Neural cell (in vitro differentiated cells): ENCODE measurements around the gene EPHB4. TPM values are rescaled to one million over a fixed set of nuclear protein-coding genes. Genes with fewer than 3 reads are reported as not detected.

Experiments
- H2AFZ ChIP-seq: fragments of 200-600, 300-800 bp; sonication (generic), shearing (Covaris generic); 2 replicates; pipeline ENCODE4 v1.6.0; 2014; ENCODE audit warnings: low read depth, mild to moderate bottlenecking, antibody characterized with exemption, low read length, moderate library complexity
- H3F3A ChIP-seq: fragments of 200-600 bp; shearing (Covaris generic); 2 replicates; pipeline ENCODE4 v1.6.1; 2016; ENCODE audit warnings: mild to moderate bottlenecking, moderate library complexity, mixed read lengths, antibody characterized with exemption, low read length; ENCODE audit not compliant: insufficient read depth, poor library complexity, severe bottlenecking
- H3K27ac ChIP-seq: fragments of 200-600, 300-800 bp; sonication (generic), shearing (Covaris generic); 2 replicates; pipeline ENCODE4 v1.5.1; 2014; ENCODE audit warnings: mild to moderate bottlenecking, low read length, moderate library complexity
- H3K27me3 ChIP-seq: fragments of 300-800, 200-600 bp; sonication (generic), shearing (Covaris generic); 2 replicates; pipeline ENCODE4 v1.6.0; 2014; ENCODE audit warnings: mild to moderate bottlenecking, low read depth, low read length, moderate library complexity; ENCODE audit not compliant: insufficient read depth
- H3K36me3 ChIP-seq: fragments of 300-800, 200-600 bp; sonication (generic), shearing (Covaris generic); 2 replicates; pipeline ENCODE4 v1.5.1; 2014; ENCODE audit warnings: mild to moderate bottlenecking, antibody characterized with exemption, low read length, moderate library complexity; ENCODE audit not compliant: insufficient read depth
- H3K4me2 ChIP-seq: fragments of 300-800, 200-600 bp; sonication (generic), shearing (Covaris generic); 2 replicates; pipeline ENCODE4 v1.6.0; 2014; ENCODE audit warnings: mild to moderate bottlenecking, low read length
- H3K4me3 ChIP-seq: fragments of 300-800, 200-600 bp; sonication (generic), shearing (Covaris generic); 2 replicates; pipeline ENCODE4 v1.5.1; 2014; ENCODE audit warnings: mild to moderate bottlenecking, low read length, moderate library complexity
- H3K79me2 ChIP-seq: fragments of 200-600 bp; shearing (Covaris generic); replicated peaks from 2 replicates; pipeline ENCODE4 v1.6.0; 2014; ENCODE audit warnings: mild to moderate bottlenecking, low read length, moderate library complexity; ENCODE audit not compliant: insufficient read depth
- H3K9ac ChIP-seq: fragments of 300-800, 200-600 bp; sonication (generic), shearing (Covaris generic); 2 replicates; pipeline ENCODE4 v1.6.1; 2016; ENCODE audit warnings: mild to moderate bottlenecking, low read length, mixed read lengths
- H3K9me2 ChIP-seq: fragments of 200-600 bp; shearing (Covaris generic); 2 replicates; pipeline ENCODE4 v1.6.1; 2016; ENCODE audit warnings: mild to moderate bottlenecking, low read length, mixed read lengths; ENCODE audit not compliant: insufficient read depth
- H3K9me3 ChIP-seq: fragments of 200-600, 300-800 bp; sonication (generic), shearing (Covaris generic); 2 replicates; pipeline ENCODE4 v1.6.1; 2016; ENCODE audit warnings: mild to moderate bottlenecking, mixed run types, low read length, moderate library complexity, mixed read lengths
- H4K20me1 ChIP-seq: fragments of 200-600 bp; shearing (Covaris generic); 2 replicates; pipeline ENCODE4 v1.6.1; 2016; ENCODE audit warnings: mild to moderate bottlenecking, mixed run types; ENCODE audit not compliant: insufficient read depth
- EP300 ChIP-seq: fragments of 450-650 bp; conservative IDR thresholded peaks from 2 replicates; pipeline ENCODE4 v1.6.1; 2014; ENCODE audit warnings: antibody characterized with exemption, mild to moderate bottlenecking, moderate library complexity; ENCODE audit not compliant: poor library complexity, severe bottlenecking
- EZH2 ChIP-seq: fragments of 200-600, 300-800 bp; shearing (Covaris generic), sonication (generic); IDR thresholded peaks from 2 replicates; pipeline ENCODE4 v1.6.1; 2014; ENCODE audit warnings: antibody characterized with exemption, low read length, borderline replicate concordance, mild to moderate bottlenecking; ENCODE audit not compliant: insufficient read depth, poor library complexity, severe bottlenecking
- MXI1 ChIP-seq: fragments of 450-650 bp; conservative IDR thresholded peaks from 2 replicates; pipeline ENCODE4 v1.6.1; 2014; ENCODE audit warnings: antibody characterized with exemption, mild to moderate bottlenecking; ENCODE audit not compliant: poor library complexity, severe bottlenecking
- POLR2AphosphoS5 ChIP-seq: IDR thresholded peaks from 2 replicates; pipeline ENCODE4 v1.6.1; 2012
- RAD21 ChIP-seq: fragments of 450-650 bp; conservative IDR thresholded peaks from 2 replicates; pipeline ENCODE4 v1.6.1; 2014; ENCODE audit warnings: antibody characterized with exemption, mild to moderate bottlenecking, moderate library complexity
- SMC3 ChIP-seq: fragments of 450-650 bp; conservative IDR thresholded peaks from 2 replicates; pipeline ENCODE4 v1.6.1; 2014; ENCODE audit warnings: antibody characterized with exemption, mild to moderate bottlenecking, moderate library complexity; ENCODE audit not compliant: poor library complexity
- TAF1 ChIP-seq: IDR thresholded peaks from 2 replicates; pipeline ENCODE4 v1.6.1; 2012; ENCODE audit warnings: low read depth
- polyA minus RNA-seq: library from RNA; depleted of rRNA, polyadenylated mRNA; stranded (reverse); fragments of >200 nt; gene quantifications from 2 replicates; pipeline ENCODE4 v1.2.3, GENCODE V29; 2014
- polyA plus RNA-seq: library from polyadenylated mRNA; depleted of rRNA; stranded (reverse); fragments of >200 nt; gene quantifications from 2 replicates; pipeline ENCODE4 v1.2.3, GENCODE V29; 2014
- TF ChIP-seq, protein P1 (sequence below): IDR thresholded peaks from 2 replicates; pipeline ENCODE4 v1.6.1; 2012; ENCODE audit warnings: borderline replicate concordance
- TF ChIP-seq, protein P2 (sequence below): fragments of 450-650 bp; IDR thresholded peaks from 2 replicates; pipeline ENCODE4 v1.5.1; 2014; ENCODE audit warnings: antibody characterized with exemption, mild to moderate bottlenecking, moderate library complexity; ENCODE audit not compliant: poor library complexity, severe bottlenecking

Gene EPHB4
- polyA plus RNA-seq (0.92 and 1.4 TPM in 2 replicates), polyA minus RNA-seq (4.2 and 8.0 TPM in 2 replicates)

DNA sequence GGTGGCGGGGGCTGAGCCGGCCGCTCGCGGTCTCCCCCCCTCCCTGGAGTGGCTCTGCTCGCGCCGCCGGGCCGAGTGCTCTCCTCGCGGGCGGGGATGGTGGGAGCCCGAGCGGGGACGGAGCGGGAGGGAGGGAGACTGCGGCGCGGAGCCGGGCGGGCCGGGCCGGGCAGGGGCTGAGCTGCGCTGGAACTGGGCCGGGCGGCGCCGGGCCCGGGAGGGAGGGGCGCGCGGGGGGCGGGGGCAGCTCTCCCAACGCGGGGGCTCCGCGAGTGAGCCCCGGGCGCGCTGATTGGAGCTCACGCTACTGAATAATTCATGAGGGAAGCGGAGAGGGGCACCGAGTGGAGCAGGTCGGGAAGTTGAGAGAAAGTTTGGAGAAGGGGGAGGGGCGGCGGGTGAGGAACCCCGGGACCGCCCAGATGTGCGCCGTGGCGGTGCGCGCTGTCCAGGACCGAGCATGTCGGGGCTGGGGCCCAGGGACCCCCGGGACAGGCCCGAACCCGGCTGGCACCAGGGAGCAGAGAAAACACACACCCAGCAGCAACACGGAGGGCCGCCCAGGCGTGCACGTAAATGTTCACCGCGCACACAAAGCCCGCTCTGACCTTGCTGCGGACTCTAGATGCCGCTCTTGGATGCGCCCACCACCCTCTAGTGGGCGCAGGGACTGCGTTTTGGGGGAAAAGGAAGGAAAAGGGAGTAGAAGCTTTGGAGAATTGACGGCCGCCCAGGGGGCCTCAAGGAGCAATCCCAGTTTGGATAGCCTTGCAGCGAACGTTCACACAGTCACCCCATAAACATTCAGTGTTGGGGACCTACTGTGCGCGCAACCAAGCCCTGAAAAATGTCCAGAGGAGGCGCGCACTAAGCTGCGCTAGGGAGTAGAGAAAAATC is at the start of gene EPHB4:
TSS of gene EPHB4 (minus strand) at position 194 of the 897 bp plus-strand sequence. CDS start 493 bp downstream, outside the sequence.
- H3K9me3 ChIP-seq, result no peaks in the 10 kb centered on the region
- H3K36me3 ChIP-seq, result no peaks in the 10 kb centered on the region
- H3K9me2 ChIP-seq, result no peaks in the 10 kb centered on the region
- no peak within 1 kb of the TSS for H3K4me2 ChIP-seq
- no peaks in the 10 kb centered on the region for H3K79me2 ChIP-seq
- peaks cover 27% of the 10 kb centered on the region for H3K27me3 ChIP-seq
- peak within 1 kb of the TSS; percentile 16 for H3K9ac ChIP-seq
- no peak within 1 kb of the TSS for H3K27ac ChIP-seq
- no peaks in the 10 kb centered on the region for H4K20me1 ChIP-seq
- peak; percentile 21 for TF ChIP-seq SMC3
- TF ChIP-seq, protein P1, sequence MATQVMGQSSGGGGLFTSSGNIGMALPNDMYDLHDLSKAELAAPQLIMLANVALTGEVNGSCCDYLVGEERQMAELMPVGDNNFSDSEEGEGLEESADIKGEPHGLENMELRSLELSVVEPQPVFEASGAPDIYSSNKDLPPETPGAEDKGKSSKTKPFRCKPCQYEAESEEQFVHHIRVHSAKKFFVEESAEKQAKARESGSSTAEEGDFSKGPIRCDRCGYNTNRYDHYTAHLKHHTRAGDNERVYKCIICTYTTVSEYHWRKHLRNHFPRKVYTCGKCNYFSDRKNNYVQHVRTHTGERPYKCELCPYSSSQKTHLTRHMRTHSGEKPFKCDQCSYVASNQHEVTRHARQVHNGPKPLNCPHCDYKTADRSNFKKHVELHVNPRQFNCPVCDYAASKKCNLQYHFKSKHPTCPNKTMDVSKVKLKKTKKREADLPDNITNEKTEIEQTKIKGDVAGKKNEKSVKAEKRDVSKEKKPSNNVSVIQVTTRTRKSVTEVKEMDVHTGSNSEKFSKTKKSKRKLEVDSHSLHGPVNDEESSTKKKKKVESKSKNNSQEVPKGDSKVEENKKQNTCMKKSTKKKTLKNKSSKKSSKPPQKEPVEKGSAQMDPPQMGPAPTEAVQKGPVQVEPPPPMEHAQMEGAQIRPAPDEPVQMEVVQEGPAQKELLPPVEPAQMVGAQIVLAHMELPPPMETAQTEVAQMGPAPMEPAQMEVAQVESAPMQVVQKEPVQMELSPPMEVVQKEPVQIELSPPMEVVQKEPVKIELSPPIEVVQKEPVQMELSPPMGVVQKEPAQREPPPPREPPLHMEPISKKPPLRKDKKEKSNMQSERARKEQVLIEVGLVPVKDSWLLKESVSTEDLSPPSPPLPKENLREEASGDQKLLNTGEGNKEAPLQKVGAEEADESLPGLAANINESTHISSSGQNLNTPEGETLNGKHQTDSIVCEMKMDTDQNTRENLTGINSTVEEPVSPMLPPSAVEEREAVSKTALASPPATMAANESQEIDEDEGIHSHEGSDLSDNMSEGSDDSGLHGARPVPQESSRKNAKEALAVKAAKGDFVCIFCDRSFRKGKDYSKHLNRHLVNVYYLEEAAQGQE, result no peak
- TF ChIP-seq POLR2AphosphoS5, result no peak
- TF ChIP-seq, protein P2, sequence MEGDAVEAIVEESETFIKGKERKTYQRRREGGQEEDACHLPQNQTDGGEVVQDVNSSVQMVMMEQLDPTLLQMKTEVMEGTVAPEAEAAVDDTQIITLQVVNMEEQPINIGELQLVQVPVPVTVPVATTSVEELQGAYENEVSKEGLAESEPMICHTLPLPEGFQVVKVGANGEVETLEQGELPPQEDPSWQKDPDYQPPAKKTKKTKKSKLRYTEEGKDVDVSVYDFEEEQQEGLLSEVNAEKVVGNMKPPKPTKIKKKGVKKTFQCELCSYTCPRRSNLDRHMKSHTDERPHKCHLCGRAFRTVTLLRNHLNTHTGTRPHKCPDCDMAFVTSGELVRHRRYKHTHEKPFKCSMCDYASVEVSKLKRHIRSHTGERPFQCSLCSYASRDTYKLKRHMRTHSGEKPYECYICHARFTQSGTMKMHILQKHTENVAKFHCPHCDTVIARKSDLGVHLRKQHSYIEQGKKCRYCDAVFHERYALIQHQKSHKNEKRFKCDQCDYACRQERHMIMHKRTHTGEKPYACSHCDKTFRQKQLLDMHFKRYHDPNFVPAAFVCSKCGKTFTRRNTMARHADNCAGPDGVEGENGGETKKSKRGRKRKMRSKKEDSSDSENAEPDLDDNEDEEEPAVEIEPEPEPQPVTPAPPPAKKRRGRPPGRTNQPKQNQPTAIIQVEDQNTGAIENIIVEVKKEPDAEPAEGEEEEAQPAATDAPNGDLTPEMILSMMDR, result peak; percentile 58
- peak; percentile 42 for TF ChIP-seq EZH2
- peak; percentile 19 for TF ChIP-seq RAD21
- peak within 1 kb of the TSS; percentile 67 for H3K4me3 ChIP-seq
- no peak within 1 kb of the TSS for H2AFZ ChIP-seq
- no peaks in the 10 kb centered on the region for H3F3A ChIP-seq

DNA sequence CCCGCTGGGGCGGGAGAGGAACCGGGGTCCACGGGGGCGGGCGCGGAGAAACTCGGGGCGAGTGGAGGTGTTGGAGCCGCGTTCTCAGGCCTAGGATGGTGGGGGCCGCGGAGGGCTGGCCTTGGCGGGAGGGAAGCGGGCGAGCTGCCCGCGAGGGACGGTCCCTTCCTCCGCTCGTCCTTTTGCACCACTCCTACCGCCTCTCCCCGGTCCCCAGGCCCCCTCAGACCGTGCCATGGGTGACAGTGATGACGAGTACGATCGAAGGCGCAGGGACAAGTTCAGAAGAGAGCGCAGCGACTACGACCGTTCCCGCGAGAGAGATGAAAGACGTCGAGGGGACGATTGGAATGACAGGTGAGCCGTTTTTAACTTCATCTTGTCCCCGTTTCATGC is 48.0 kb upstream of the EPHB4 start:
- H3K27me3 ChIP-seq, result no peaks in the 10 kb centered on the region
- H2AFZ ChIP-seq, result peak overlapping the region; percentile 90
- no peaks in the 10 kb centered on the region for H3K9me3 ChIP-seq
- peak overlapping the region; percentile 99 for H3K9ac ChIP-seq
- H3K9me2 ChIP-seq, result no peaks in the 10 kb centered on the region
- no peaks in the 10 kb centered on the region for H3K36me3 ChIP-seq
- peaks cover 51% of the 10 kb centered on the region for H3K79me2 ChIP-seq
- H3K27ac ChIP-seq, result peak overlapping the region; percentile 99
- H3K4me3 ChIP-seq, result peak overlapping the region; percentile 95
- H4K20me1 ChIP-seq, result peaks cover 6% of the 10 kb centered on the region
- H3K4me2 ChIP-seq, result peak overlapping the region; percentile 76
- TF ChIP-seq EP300, result no peak
- no peak for TF ChIP-seq MXI1
- TF ChIP-seq, protein P2, result no peak
- TF ChIP-seq POLR2AphosphoS5, result no peak
- TF ChIP-seq RAD21, result no peak
- no peak for TF ChIP-seq TAF1
- TF ChIP-seq SMC3, result no peak
- TF ChIP-seq EZH2, result no peak
- TF ChIP-seq, protein P1, result no peak
- H3F3A ChIP-seq, result no peaks in the 10 kb centered on the region
